Gastrocnemius medialis (tissue), 4 donors: Measurements from ENCODE around the gene PPP2R5C. TPM values are rescaled to one million over a fixed set of nuclear protein-coding genes. Genes with fewer than 3 reads are reported as not detected.

Experiments
- ATAC-seq, 2 donors: fragments of 150-250 bp; one replicate each; pipeline ENCODE4 v1.9.1; 2016
- DNase-seq, 2 donors: peaks; one replicate each; pipeline ENCODE4 v3.0.0-alpha.2; 2019
- H3K27ac ChIP-seq, 4 donors: fragments of 200-600 bp; sonication (generic); 1 replicate in 1 of 4; 2 replicates in 3 of 4; pipeline ENCODE4 v1.5.1; 2016 to 2018; ENCODE audit warnings: mild to moderate bottlenecking in 2 of 4, moderate library complexity in 1 of 4
- H3K27me3 ChIP-seq, 3 donors: fragments of 200-600 bp; sonication (generic) in 2 of 3; 1 replicate in 1 of 3; 2 replicates in 2 of 3; pipeline versions ENCODE4 v1.5.1 to v1.6.0; 2016 to 2019; ENCODE audit warnings: mild to moderate bottlenecking in 1 of 3, moderate library complexity in 1 of 3
- H3K36me3 ChIP-seq, 2 donors: fragments of 200-600 bp; sonication (generic) in 1 of 2; one replicate each; pipeline ENCODE4 v1.5.1; 2017 to 2018
- H3K4me1 ChIP-seq, 2 donors: fragments of 200-600 bp; sonication (generic) in 1 of 2; one replicate each; pipeline ENCODE4 v1.5.1; 2016 to 2017; ENCODE audit warnings: mild to moderate bottlenecking in 2 of 2
- H3K4me3 ChIP-seq, 4 donors: fragments of 200-600 bp; sonication (generic) in 3 of 4; 1 replicate in 1 of 4; 2 replicates in 3 of 4; pipeline ENCODE4 v1.5.1; 2016 to 2019; ENCODE audit warnings: mild to moderate bottlenecking in 2 of 4
- H3K9me3 ChIP-seq, 3 donors: fragments of 200-600 bp; sonication (generic) in 2 of 3; 1 replicate in 1 of 3; 2 replicates in 2 of 3; pipeline ENCODE4 v1.5.1; 2016 to 2019
- CTCF ChIP-seq, 5 experiments: fragments of 450-650 bp in 3 of 5; fragments of 200-600 bp in 2 of 5; sonication (generic) in 2 of 5; IDR thresholded peaks in 4 of 5; conservative IDR thresholded peaks in 1 of 5; 1 replicate in 4 of 5; 2 replicates in 1 of 5; pipeline ENCODE4 v1.5.1; 2016 to 2019; ENCODE audit warnings: antibody characterized with exemption in 5 of 5, mild to moderate bottlenecking in 3 of 5, moderate library complexity in 3 of 5
- POLR2A ChIP-seq, 2 donors: fragments of 450-650 bp; IDR thresholded peaks; one replicate each; pipeline ENCODE4 v1.6.1; 2017; ENCODE audit warnings: antibody characterized with exemption in 2 of 2, mild to moderate bottlenecking in 2 of 2, moderate library complexity in 2 of 2
- in situ Hi-C, 4 donors: fragments of 200-750 bp; cut with MboI; loops; one replicate each; pipeline versions ENCODE4 v1.15.0 to v1.8.0; 2017; ENCODE audit warnings: low sequenced_read_pairs in 4 of 4
- intact Hi-C: fragments of 100-400 bp; cut with DNase I; formaldehyde crosslinking; loops from one replicate; pipeline ENCODE4 v1.15.1; 2023; ENCODE audit warnings: low total_unique reads
- total RNA-seq, 4 donors: library from RNA; depleted of rRNA; stranded (reverse); fragments of >200 nt; gene quantifications; one replicate each; pipeline versions ENCODE4 v1.1.0 to v1.2.3, GENCODE V29; 2016

PPP2R5C gene
- total RNA-seq, 4 donors from 2014 or later, result 35.4 to 65.9 (median 49.3) TPM

- H3K4me3 ChIP-seq, result no peak overlapping the region
- no peaks in the 10 kb centered on the region for H3K36me3 ChIP-seq
- TF ChIP-seq POLR2A (IDR thresholded peaks at IDR 0.05) (no peak), CTCF (IDR thresholded peaks at IDR 0.05 in 4 of 5, conservative IDR thresholded peaks at IDR 0.05 in 1 of 5) (no peak)
- H3K4me1 ChIP-seq, result peaks cover 71 to 82% of the 10 kb centered on the region in 2 donors
- intact Hi-C loops, result no loop called here
- in situ Hi-C loops, result no loop called here
- no peaks in the 10 kb centered on the region for H3K9me3 ChIP-seq
- no peak overlapping the region for H3K27ac ChIP-seq
- ATAC-seq (no peak), DNase-seq (no peak)
- no peaks in the 10 kb centered on the region for H3K27me3 ChIP-seq
These were observed 68.8 kb downstream of the PPP2R5C start for GRCh38 chr14:101830271-101830670.

- Histone ChIP-seq H3K9me3 (no peaks in the 10 kb centered on the region), H3K4me1 (peaks cover 76 to 84% of the 10 kb centered on the region in 2 donors), H3K27me3 (no peaks in the 10 kb centered on the region), H3K4me3 (no peak overlapping the region), H3K27ac (no peak overlapping the region), H3K36me3 (no peaks in the 10 kb centered on the region)
- DNase-seq (no peak), ATAC-seq (no peak)
- in situ Hi-C loops (no loop called here), intact Hi-C loops (no loop called here)
- TF ChIP-seq CTCF (IDR thresholded peaks at IDR 0.05 in 4 of 5, conservative IDR thresholded peaks at IDR 0.05 in 1 of 5), result no peak
- TF ChIP-seq POLR2A (IDR thresholded peaks at IDR 0.05), result no peak
These were observed 71.5 kb downstream of the PPP2R5C start for GRCh38 chr14:101833045-101833444.

- peaks cover 65 to 80% of the 10 kb centered on the region in 2 donors for H3K4me1 ChIP-seq
- DNase-seq (no peak), ATAC-seq (no peak)
- H3K36me3 ChIP-seq, result no peaks in the 10 kb centered on the region
- H3K27ac ChIP-seq, result peak overlapping the region in 3 of 4 donors; percentile 71 to 77 (median 74)
- no peak for TF ChIP-seq CTCF (IDR thresholded peaks at IDR 0.05 in 4 of 5, conservative IDR thresholded peaks at IDR 0.05 in 1 of 5)
- TF ChIP-seq POLR2A (IDR thresholded peaks at IDR 0.05), result no peak
- H3K27me3 ChIP-seq, result no peaks in the 10 kb centered on the region
- intact Hi-C loops, result no loop called here
- no peak overlapping the region for H3K4me3 ChIP-seq
- no peaks in the 10 kb centered on the region for H3K9me3 ChIP-seq
- in situ Hi-C loops, result no loop called here
These were observed 72.9 kb downstream of the PPP2R5C start for GRCh38 chr14:101834397-101834796.

- intact Hi-C loops, result no loop called here
- Histone ChIP-seq H3K4me1 (peaks cover 65 to 78% of the 10 kb centered on the region in 2 donors), H3K9me3 (no peaks in the 10 kb centered on the region), H3K27ac (peak overlapping the region; percentile 32 to 77 (median 72)), H3K36me3 (no peaks in the 10 kb centered on the region), H3K27me3 (no peaks in the 10 kb centered on the region), H3K4me3 (no peak overlapping the region)
- peak; percentile 62 to 75 for ATAC-seq
- in situ Hi-C loops, result no loop called here
- no peak for DNase-seq
- no peak for TF ChIP-seq POLR2A (IDR thresholded peaks at IDR 0.05)
- TF ChIP-seq CTCF (IDR thresholded peaks at IDR 0.05 in 4 of 5, conservative IDR thresholded peaks at IDR 0.05 in 1 of 5), result no peak
These were observed 73.5 kb downstream of the PPP2R5C start for GRCh38 chr14:101834800-101835547.
